ENCODE data around the gene CARD9. TPM values are rescaled to one million over a fixed set of nuclear protein-coding genes. Genes with fewer than 3 reads are reported as not detected.
A peak's percentile ranks its signal among the peaks of the same experiment; 100 is the strongest.
"Not testable (repeated sequence)": the region's sequence is repeated elsewhere in the genome, so short reads cannot be mapped to it uniquely, and the experiment has no call there.

CARD9 gene
- polyA plus RNA-seq, 12 donors, result 0.62 to 9.3 (median 1.0) TPM; not detected in 1

- DNase-seq, result no peak
Measured at GRCh38 chr9:136363949-136364748, 9.3 kb downstream of the CARD9 start.

GRCh38 chr9:136363106-136363948 is 10.1 kb downstream of the CARD9 start, which contains the start of gene DNLZ:
DNLZ (minus strand) TSS chr9:136363744; CDS start chr9:136363714, 30 bp downstream.
- peak; percentile 92 for DNase-seq

GRCh38 chr9:136362450-136362784 is 11.1 kb downstream of the CARD9 start:
- DNase-seq, result no peak

- peak; percentile 70 for DNase-seq
Measured at GRCh38 chr9:136361754-136362449, 11.6 kb downstream of the CARD9 start.

GRCh38 chr9:136361047-136361753 is 12.3 kb downstream of the CARD9 start:
- DNase-seq, result no peak

- no peak for DNase-seq
Measured at GRCh38 chr9:136359774-136360718, 13.4 kb downstream of the CARD9 start.

GRCh38 chr9:136358888-136359287 is 14.6 kb downstream of the CARD9 start:
- DNase-seq, result no peak

- DNase-seq, result no peak
Measured at GRCh38 chr9:136358016-136358415, 15.5 kb downstream of the CARD9 start.

GRCh38 chr9:136357202-136357725 is 16.2 kb downstream of the CARD9 start:
- DNase-seq, result no peak

- DNase-seq, result no peak
Measured at GRCh38 chr9:136355616-136356557, 17.6 kb downstream of the CARD9 start.

- DNase-seq, result no peak
Measured at GRCh38 chr9:136354592-136355085, 18.8 kb downstream of the CARD9 start.

GRCh38 chr9:136353757-136354488 is 19.5 kb downstream of the CARD9 start:
- DNase-seq, result no peak

GRCh38 chr9:136353088-136353487 is 20.4 kb downstream of the CARD9 start:
- DNase-seq, result no peak

- DNase-seq, result no peak
Measured at GRCh38 chr9:136352682-136353081, 20.8 kb downstream of the CARD9 start.

- not testable (repeated sequence) for DNase-seq
Measured at GRCh38 chr9:136351868-136352267, 21.6 kb downstream of the CARD9 start.

- no peak for DNase-seq
Measured at GRCh38 chr9:136351252-136351800, 22.1 kb downstream of the CARD9 start.

GRCh38 chr9:136349546-136349945 is 23.9 kb downstream of the CARD9 start:
- no peak for DNase-seq

- DNase-seq, result no peak
Measured at GRCh38 chr9:136348691-136349090, 24.8 kb downstream of the CARD9 start.
